C4-2B (cell line): ENCODE data around the gene AP1G1.

Source experiments
- CTCF ChIP-seq: fragments of 450-650 bp; conservative IDR thresholded peaks from 2 replicates; pipeline ENCODE4 v1.5.1; 2017; ENCODE audit warnings: mild to moderate bottlenecking
- ZFX ChIP-seq: fragments of 450-650 bp; IDR thresholded peaks from 2 replicates; pipeline ENCODE4 v1.6.1; 2017

- TF ChIP-seq CTCF = no peak
- TF ChIP-seq ZFX = no peak
Measured at GRCh38 chr16:71722801-71723536, 85.7 kb downstream of the AP1G1 start.
